GM18907 (cell line): ENCODE results near the gene TENM4.

Experiments
- ATAC-seq: cut with Tn5 transposase; IDR thresholded peaks from one replicate; pipeline ENCODE4 v1.9.1; 2021; ENCODE audit warnings: mild to moderate bottlenecking, moderate library complexity; ENCODE audit not compliant: unreplicated experiment

TENM4 gene

GRCh38 chr11:78806214-78807004 lies 634.4 kb downstream of the TENM4 start:
- ATAC-seq = no peak

DNA sequence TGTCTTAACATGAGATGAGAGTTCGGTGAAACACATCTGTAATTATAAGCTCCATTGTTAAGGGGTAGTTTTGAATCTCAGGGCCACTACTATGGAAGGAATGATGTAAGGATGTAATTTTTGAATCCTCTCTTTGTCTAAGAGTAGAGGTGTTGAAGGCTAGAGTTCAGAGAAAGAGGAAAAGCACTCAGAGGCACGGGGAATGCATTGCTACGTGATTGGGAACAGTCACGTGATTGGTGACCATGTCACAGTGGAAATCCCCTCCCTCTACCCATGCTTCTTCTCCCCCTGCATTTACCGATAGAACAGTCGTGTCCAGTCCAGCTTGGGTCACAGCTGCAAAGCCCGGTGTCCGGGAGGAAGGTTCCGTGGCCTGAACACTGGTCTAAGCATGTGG lies 635.8 kb downstream of the TENM4 start:
- ATAC-seq = no peak

DNA sequence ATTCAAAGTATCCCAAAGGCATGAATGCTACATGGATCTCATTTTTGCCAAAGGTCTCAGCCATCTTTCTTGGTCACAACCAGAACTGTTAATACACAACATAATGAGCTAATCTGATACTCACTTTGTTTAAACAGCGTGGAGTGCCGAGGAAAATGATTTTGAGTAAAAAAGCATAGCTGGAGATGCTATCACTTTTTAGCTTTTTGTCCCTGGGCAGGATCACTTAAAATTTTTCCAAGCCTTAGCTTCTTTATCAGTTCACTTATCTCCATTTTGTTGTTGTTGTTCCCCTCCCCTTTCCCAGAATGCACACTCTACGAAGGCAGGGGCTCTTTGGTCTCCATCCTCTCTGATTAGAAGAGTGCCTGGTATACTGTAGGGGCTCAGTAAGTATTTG lies 636.8 kb downstream of the TENM4 start:
- no peak for ATAC-seq

GRCh38 chr11:78802058-78802761 lies 638.6 kb downstream of the TENM4 start:
- ATAC-seq = no peak

DNA sequence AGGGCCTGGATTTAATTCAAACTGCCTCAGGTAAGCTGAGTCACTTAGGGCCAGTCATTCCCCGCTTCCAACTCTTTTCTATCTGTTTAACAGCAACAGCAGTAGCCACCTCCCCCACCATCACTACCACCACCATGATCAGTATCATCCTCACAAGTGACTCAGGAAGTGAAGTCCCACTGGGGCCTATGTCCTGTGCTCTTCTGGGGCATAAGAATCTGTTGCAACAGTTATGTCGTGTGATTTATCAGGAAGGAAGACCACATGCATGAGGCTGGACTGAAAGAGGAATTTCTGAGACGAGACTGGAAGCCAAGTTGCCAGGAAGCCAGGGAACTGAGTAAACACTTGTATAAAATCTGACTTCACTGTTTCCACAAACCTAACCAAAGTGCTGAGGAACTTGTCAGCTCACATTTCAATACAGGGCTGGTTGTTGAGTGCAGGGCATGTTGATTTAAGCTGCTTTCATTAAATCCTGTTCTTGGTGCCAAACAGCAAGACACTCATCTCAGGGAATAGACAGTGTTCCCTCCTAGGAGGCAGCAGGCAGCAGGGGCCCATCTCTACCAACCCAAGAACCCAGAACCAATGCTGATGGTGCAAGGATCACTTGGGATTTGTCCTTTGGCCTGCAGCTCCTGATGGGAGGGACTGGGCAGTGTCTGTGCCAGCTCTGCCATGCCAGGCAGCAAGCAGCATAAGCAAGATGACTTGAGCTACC lies 639.5 kb downstream of the TENM4 start:
- ATAC-seq = no peak

DNA sequence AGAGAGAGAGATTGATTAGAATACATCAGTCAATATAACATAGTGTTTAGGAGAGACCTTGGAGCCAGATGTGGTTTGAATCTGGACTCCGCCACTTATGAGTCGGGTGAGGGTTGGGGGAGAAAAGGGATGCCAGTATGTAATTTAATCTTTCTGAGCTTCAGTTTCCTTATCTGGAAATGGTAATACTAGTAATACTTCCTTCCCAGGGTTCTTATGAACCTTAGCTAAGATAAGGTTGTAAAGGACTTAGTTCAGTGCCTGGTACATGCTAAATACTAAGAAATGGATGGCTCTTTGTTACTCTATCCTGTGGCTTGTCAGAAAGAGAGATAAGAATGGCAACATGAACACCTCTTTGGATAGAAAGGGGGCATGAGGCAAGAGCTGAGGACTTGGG lies 640.1 kb downstream of the TENM4 start:
- no peak for ATAC-seq

GRCh38 chr11:78800096-78800690 lies 640.6 kb downstream of the TENM4 start:
- ATAC-seq = no peak

- ATAC-seq = peak; percentile 94
These were observed 642.2 kb downstream of the TENM4 start for GRCh38 chr11:78798663-78799062.

- ATAC-seq = no peak
These were observed 643.3 kb downstream of the TENM4 start for GRCh38 chr11:78797559-78797958.

- ATAC-seq = no peak
These were observed 643.9 kb downstream of the TENM4 start for GRCh38 chr11:78796956-78797355.

- ATAC-seq = no peak
These were observed 645.1 kb downstream of the TENM4 start for GRCh38 chr11:78795621-78796261.

DNA sequence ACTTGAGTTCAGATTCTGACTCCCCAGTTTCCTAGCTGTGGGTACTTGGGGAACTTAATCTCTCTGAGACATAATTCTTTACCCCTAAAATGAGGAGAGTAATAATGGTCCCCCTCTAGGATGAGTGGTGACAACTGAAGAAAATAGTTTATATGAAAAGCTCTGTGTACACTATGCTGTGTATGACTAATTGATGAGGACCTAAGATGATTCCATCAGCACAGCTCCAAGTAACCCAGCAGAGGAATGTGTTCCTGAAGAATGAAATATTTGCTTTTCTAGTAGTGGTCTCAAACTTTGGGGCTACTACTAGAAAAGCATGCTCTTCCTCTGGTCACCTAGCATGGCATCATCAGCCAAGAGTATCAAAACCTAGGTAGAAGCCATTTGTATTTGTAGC lies 648.9 kb downstream of the TENM4 start:
- no peak for ATAC-seq

DNA sequence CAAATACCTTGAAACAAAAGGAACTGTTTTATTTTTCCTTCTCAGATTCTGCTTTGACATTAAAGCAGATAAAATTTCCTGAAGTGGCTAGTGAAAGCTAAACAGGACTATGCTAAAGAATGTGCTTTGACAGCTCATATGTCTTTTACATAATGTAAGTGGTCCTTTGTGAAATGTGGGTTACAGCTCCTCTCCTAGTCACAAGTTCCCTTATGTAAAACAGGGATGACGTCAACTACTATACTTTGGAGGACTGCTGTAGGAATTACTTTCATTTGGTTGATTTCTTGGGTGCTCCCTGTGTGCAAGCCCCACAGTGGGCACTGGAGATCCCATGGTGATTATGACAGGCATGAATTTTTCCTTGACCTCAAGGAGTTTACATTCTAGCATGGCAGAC lies 649.6 kb downstream of the TENM4 start:
- ATAC-seq = no peak

GRCh38 chr11:78790784-78791183 lies 650.0 kb downstream of the TENM4 start:
- no peak for ATAC-seq

DNA sequence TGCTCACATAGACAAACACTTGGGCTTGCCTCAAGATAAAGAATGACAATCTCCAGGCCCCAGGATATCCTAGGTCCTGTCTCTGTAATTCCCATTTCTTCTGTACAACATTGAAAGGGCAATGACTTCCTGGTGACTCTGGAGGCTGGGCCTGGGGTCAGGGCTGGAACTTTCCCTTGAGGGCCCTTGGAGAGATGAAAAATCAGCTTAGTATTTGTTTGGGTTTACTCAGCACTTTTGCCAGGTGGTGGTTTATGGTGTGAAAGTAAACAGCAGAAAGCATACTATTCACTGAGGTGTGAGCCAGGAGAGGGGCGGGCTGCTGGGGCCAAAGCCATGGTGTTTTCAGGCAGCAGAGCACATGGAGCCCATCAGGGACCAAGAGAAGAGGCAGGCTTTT lies 651.5 kb downstream of the TENM4 start:
- no peak for ATAC-seq

DNA sequence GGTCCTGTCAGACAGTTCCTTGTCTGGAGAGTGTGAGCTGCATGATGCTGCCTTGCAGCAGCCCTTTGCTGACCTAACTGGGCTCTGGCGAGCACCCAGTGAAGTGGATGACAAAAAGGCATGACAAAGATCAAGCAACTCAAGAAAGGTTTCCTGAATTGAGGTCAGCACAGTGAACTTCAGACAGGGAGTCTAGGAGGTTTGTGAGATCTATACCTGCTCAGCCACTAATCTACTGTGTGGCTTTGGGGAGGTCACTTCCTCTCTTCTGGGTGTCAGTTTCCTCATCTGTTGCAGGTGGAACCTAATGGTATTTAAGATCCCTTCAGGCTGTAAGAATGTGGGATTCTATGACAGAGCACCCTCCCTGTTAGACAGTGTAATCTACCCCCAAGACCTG lies 652.3 kb downstream of the TENM4 start:
- ATAC-seq = no peak

DNA sequence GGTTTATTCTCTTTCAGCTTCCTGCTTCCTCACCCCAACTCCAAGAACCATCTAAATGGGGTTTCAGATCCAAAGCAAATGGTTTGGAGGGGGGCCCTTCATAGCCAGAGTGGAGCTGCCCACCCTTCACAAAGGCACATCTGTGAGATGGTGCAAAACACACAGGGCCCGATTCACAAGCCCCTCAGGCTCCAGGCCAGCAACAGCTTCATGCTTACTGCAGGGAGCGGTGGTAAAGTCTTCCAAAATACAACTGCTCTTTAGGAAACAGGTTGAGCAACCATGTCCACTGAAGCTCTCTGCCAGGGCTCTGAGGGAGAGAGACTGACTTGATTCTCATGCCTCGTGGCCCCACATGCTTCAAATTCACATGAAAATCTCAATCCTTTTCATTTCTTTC lies 653.1 kb downstream of the TENM4 start:
- no peak for ATAC-seq

DNA sequence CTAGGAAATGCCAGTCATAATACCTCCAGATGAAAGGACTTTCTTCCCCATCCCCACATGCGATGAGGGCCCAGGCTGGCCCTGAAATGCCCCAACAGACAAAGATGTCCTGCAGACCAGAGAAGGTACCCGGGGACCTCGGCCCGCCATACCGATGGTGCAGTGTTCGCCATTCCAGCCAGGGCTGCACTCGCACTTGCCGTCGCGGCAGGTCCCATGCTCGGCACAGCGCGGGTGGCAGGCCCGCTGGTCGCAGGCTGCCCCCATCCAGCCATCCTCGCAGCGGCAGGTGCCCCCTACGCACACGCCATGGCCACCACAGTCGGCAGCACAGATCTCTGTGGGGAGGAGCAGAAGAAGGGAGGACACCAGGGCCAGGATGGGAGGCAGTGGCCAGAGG lies 654.1 kb downstream of the TENM4 start:
- ATAC-seq = no peak

DNA sequence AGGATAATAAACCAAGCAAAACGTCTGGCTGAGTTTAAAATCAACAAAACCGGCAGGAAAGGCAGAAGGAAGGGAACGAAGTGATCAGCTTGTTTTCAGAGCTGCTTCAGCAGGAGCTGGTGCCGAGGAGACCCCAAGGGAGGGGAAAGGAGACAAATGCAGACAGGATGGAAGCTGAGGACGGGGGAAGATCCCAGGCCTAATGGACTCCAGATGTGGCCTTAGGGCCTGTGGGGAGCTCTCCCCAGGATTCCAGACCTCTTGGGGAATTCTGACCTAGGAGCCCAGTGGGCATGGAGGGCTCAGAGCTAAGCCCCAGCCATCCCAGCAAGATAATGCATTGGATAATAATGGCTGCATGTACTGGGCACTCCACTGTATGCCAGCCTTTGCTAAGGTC lies 654.7 kb downstream of the TENM4 start:
- ATAC-seq = no peak

DNA sequence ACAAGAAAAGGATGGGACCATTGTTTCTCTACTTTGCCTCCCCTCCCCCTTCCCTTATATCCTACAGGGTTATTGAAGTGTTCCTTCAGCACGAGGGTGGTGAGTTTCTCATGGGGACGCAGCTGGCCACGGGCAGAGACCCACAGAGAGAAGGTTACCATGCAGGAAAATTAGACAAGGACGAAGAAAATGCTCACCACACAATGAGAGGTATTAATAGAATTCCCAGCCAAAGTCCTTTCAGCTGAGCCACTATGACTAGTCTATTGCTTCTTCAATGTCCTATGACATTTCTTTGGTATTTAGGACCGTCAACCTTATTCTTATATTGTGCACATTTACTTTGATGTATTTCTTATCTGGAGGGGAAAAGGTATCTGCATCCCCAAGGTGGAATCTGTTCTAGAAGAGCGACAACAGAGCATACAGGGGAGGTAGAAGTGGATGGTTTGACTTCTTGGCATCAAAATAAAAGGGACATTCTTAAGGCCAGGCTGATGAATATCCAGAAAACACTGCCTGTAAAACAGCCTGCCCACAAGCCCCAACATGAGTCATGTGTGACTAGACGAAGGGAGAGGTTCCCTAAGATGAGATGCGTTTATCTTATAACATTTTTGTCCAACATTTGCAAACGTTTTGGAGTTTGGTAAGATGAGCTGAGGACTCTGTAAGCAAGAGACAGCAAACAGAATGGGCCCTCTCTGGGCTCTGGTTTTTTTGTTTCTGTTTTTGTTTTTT lies 656.3 kb downstream of the TENM4 start:
- no peak for ATAC-seq
